ENCODE data around the gene FNDC3B. TPM values are rescaled to one million over a fixed set of nuclear protein-coding genes. Genes with fewer than 3 reads are reported as not detected.
A peak's percentile ranks its signal among the peaks of the same experiment; 100 is the strongest.

The FNDC3B gene
- total RNA-seq, 1 donor from 2014 or later, result 24.7 TPM

DNA sequence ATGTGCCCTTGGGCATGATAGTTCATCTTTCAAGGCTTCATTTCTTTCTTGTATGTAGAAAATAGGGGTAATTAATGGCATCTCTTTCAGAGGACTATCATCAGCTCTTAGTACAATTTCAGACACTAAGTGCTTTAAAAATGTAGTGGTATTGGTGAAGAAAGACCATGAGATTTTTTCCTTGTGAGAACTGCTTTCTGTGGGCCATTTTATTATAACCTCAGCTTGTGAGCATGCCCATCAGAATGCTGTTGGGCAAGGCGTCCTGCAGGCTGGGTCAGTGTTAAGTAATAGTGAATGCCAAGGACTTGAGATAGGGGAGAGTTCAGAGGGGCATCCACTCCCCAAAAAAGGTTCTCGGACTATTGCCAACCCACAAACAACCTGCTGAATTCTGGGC lies 221.0 kb downstream of the FNDC3B start:
- peaks cover 26% of the 10 kb centered on the region for H3K4me1 Mint-ChIP-seq (ENCODE audit: low read depth)
- intact Hi-C loops (cut with micrococcal nuclease), result loop anchor here (5.0 kb wide), 1 partner anchor 48 kb away; no protein-coding TSS in a partner anchor
- no peak overlapping the region for H3K4me3 Mint-ChIP-seq (ENCODE audit: low read depth)
- H3K27me3 Mint-ChIP-seq (ENCODE audit: low read depth), result no peaks in the 10 kb centered on the region
- H3K27ac Mint-ChIP-seq, result peak overlapping the region; percentile 81
- no peaks in the 10 kb centered on the region for H3K9me3 Mint-ChIP-seq
- H3K36me3 Mint-ChIP-seq (ENCODE audit: low read depth), result peaks cover 50% of the 10 kb centered on the region
- no peak for DNase-seq (ENCODE audit: low spot score)

DNA sequence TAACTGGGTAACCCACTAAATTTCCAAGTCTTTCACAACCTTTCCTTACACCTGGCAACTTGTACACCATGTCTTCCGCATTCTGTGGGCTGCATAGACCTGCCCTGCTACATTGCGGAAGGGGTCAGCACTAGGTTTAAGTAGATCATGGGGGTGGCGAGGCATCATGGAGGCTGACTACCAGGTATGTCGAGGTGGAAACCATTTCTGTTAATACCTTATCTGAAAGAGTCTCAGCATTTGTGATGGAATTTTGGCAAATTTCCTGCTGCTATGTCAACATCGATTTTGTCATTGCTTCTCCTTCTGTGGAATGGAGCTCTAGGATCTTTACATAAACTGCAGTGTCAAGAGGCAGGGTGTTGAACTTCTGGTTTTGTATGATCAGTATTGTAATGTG lies 221.7 kb downstream of the FNDC3B start:
- Mint-ChIP-seq H3K27ac (no peak overlapping the region), H3K9me3 (no peaks in the 10 kb centered on the region), H3K36me3 (ENCODE audit: low read depth) (peaks cover 43% of the 10 kb centered on the region), H3K27me3 (ENCODE audit: low read depth) (no peaks in the 10 kb centered on the region), H3K4me3 (ENCODE audit: low read depth) (no peak overlapping the region), H3K4me1 (ENCODE audit: low read depth) (peaks cover 24% of the 10 kb centered on the region)
- intact Hi-C loops (cut with micrococcal nuclease), result loop anchor here (5.0 kb wide), 1 partner anchor 49 kb away; no protein-coding TSS in a partner anchor
- DNase-seq (ENCODE audit: low spot score), result no peak

DNA sequence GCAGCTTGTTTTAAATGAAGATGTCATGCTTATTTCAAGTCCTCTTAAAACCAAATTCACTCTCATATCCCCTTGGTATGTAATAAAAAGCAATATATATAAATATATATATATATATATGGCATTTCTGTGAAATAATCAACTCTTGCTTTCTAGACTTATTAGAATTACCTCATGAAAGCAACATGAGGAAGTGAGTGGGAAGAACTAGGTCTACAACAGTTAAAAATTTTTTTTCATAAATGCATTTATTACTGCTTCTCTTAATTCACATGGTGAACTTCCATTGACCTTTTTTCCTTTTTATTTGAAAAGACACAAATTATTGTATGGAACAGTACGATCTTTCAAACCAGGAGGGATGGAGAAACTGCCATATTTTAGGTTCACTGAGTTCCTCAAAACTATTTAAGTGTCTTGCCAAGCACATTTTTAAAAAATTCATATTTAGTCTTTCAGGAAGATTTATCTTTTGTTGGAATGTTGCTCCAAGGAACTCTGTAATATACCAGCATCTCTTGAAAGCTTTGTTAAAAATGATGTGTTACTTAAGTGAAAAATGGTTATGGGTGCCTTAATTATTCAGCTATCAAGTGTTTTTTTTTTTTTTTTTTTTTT lies 223.7 kb downstream of the FNDC3B start:
- DNase-seq (ENCODE audit: low spot score), result no peak
- peaks cover 19% of the 10 kb centered on the region for H3K4me1 Mint-ChIP-seq (ENCODE audit: low read depth)
- H3K4me3 Mint-ChIP-seq (ENCODE audit: low read depth), result no peak overlapping the region
- no peaks in the 10 kb centered on the region for H3K27me3 Mint-ChIP-seq (ENCODE audit: low read depth)
- no peak overlapping the region for H3K27ac Mint-ChIP-seq
- H3K9me3 Mint-ChIP-seq, result no peaks in the 10 kb centered on the region
- peaks cover 41% of the 10 kb centered on the region for H3K36me3 Mint-ChIP-seq (ENCODE audit: low read depth)
- intact Hi-C loops (cut with micrococcal nuclease), result loop anchor here (5.0 kb wide), 1 partner anchor 51 kb away; no protein-coding TSS in a partner anchor

DNA sequence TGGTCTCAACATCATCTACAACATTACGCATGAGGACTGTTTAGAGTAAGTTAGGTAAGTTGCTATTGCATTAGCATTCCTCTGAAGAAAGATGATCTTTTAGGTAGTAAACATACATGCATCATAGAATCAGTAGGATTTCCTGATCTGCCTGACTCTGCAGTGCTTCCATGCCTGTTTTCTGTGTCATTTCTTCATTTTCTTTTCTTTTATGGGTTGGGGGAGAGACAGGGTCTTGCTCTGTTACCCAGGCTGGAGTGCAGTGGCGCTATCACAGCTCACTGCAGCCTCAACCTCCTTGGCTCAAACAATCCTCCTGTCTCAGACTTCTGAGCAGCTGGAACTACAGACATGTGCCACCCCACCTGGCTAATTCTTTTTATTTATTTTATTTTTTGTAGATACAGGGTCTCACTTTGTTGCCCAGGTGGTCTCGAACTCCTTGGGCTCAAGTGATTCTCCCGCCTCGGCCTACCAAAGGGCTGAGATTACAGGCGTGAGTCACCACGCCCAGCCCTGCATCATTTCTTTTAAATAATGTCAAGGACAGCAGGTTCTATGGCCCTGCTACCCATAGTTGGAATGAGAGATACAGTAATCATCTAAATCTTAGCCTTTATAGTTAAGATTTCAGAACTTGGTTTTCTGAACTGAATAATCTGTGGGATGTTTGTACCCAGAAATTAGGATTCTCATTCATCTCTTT lies 224.6 kb downstream of the FNDC3B start:
- intact Hi-C loops (cut with micrococcal nuclease), result loop anchor here (5.0 kb wide), 1 partner anchor 52 kb away; no protein-coding TSS in a partner anchor
- Mint-ChIP-seq H3K27ac (no peak overlapping the region), H3K27me3 (ENCODE audit: low read depth) (no peaks in the 10 kb centered on the region), H3K4me1 (ENCODE audit: low read depth) (peaks cover 19% of the 10 kb centered on the region), H3K36me3 (ENCODE audit: low read depth) (peaks cover 36% of the 10 kb centered on the region), H3K4me3 (ENCODE audit: low read depth) (no peak overlapping the region), H3K9me3 (no peaks in the 10 kb centered on the region)
- DNase-seq (ENCODE audit: low spot score), result no peak

DNA sequence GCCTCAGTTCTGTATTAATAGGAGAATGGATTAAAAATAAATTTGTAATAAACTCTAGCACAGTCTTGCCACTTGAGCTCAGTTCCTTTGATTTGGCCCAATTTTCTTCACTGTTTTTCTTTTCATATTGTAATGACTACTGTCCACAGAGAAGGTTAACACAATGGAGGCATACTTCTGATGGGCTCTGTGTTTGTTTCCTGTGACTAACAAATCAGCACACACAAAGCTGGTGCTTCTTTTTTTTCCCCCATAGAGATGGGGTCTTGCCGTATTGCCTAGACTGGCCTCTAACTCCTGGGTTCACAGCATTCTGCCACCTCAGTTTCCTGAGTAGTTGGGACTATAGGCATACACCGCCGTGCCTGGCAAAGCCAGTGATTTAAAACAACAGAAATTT lies 226.7 kb downstream of the FNDC3B start:
- Mint-ChIP-seq H3K4me3 (ENCODE audit: low read depth) (no peak overlapping the region), H3K27me3 (ENCODE audit: low read depth) (no peaks in the 10 kb centered on the region), H3K9me3 (no peaks in the 10 kb centered on the region), H3K36me3 (ENCODE audit: low read depth) (peaks cover 31% of the 10 kb centered on the region), H3K27ac (no peak overlapping the region), H3K4me1 (ENCODE audit: low read depth) (peaks cover 2% of the 10 kb centered on the region)
- intact Hi-C loops (cut with micrococcal nuclease), result no loop called here
- no peak for DNase-seq (ENCODE audit: low spot score)

DNA sequence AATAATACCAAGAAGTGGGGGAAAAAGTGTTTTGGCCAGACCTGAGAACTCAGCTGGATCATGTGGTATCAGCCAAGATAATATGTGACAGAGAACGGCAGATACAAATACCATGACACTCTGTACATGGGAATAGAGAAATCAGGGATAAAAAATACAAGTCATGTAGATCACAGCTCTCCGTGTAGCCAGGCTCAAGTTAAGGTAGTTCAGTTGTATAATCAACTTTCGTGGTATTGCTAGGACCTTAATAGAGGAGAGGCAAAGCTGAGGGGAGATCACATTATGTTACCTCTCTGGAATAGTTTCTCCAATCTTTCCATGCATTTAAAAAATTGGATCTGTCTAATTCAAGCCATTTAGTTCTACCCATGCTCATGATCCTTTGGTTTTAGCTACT lies 229.0 kb downstream of the FNDC3B start:
- no peaks in the 10 kb centered on the region for H3K9me3 Mint-ChIP-seq
- no peaks in the 10 kb centered on the region for H3K27me3 Mint-ChIP-seq (ENCODE audit: low read depth)
- H3K27ac Mint-ChIP-seq, result no peak overlapping the region
- H3K4me1 Mint-ChIP-seq (ENCODE audit: low read depth), result peaks cover 2% of the 10 kb centered on the region
- H3K36me3 Mint-ChIP-seq (ENCODE audit: low read depth), result peaks cover 18% of the 10 kb centered on the region
- DNase-seq (ENCODE audit: low spot score), result no peak
- no peak overlapping the region for H3K4me3 Mint-ChIP-seq (ENCODE audit: low read depth)
- intact Hi-C loops (cut with micrococcal nuclease), result no loop called here

DNA sequence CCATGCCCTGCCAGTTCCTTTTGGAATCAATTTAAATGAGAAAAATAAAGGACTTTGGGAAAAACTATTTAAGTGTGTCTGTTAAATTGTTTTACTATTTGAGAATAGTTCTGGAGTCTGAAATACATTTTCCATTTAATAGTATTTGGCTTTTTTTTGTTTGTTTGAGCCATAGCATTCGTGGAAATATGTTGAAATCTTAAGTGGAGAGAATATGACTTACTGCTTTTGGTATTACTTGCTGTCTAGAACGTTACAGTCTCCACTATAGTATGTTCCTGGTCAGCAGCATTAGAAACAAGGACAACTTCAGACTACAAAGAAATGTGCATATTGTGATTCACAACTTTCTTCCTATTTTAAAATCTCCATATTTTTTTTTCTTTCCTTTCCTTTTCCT lies 229.5 kb downstream of the FNDC3B start:
- no peaks in the 10 kb centered on the region for H3K9me3 Mint-ChIP-seq
- H3K4me1 Mint-ChIP-seq (ENCODE audit: low read depth), result peaks cover 2% of the 10 kb centered on the region
- H3K27me3 Mint-ChIP-seq (ENCODE audit: low read depth), result no peaks in the 10 kb centered on the region
- no peak overlapping the region for H3K27ac Mint-ChIP-seq
- peaks cover 14% of the 10 kb centered on the region for H3K36me3 Mint-ChIP-seq (ENCODE audit: low read depth)
- intact Hi-C loops (cut with micrococcal nuclease), result no loop called here
- DNase-seq (ENCODE audit: low spot score), result no peak
- no peak overlapping the region for H3K4me3 Mint-ChIP-seq (ENCODE audit: low read depth)

DNA sequence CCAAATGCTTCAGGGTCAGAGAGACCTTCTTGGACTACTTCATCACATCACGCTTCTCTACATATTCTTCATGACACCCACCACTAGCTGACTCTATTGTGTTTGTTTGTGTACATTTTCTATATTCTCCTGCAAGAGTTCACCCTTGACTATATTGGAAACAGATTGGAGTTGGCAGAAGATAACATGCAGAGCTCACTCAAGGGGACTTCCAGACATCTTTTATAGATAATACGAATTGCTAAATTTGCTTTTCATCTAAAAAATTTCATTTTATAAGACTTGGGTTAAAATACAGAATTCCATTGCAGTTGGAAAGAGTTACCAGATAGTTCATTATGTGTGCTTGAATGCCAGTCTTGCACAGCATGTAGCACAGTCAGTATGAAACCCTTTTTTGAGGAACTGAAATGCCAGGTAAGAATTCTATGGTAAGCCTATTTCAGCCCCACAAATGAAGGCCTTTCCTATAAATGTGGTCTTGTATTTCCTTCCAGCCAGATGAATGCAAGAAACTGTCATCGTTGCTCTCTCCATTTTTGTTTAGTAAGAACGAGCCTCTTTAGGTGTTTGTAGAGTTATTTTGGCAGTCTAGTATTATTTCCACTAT lies 231.3 kb downstream of the FNDC3B start:
- Mint-ChIP-seq H3K4me3 (ENCODE audit: low read depth) (no peak overlapping the region), H3K27ac (no peak overlapping the region), H3K36me3 (ENCODE audit: low read depth) (peaks cover 13% of the 10 kb centered on the region), H3K4me1 (ENCODE audit: low read depth) (no peaks in the 10 kb centered on the region), H3K9me3 (no peaks in the 10 kb centered on the region), H3K27me3 (ENCODE audit: low read depth) (no peaks in the 10 kb centered on the region)
- intact Hi-C loops (cut with micrococcal nuclease), result no loop called here
- no peak for DNase-seq (ENCODE audit: low spot score)

DNA sequence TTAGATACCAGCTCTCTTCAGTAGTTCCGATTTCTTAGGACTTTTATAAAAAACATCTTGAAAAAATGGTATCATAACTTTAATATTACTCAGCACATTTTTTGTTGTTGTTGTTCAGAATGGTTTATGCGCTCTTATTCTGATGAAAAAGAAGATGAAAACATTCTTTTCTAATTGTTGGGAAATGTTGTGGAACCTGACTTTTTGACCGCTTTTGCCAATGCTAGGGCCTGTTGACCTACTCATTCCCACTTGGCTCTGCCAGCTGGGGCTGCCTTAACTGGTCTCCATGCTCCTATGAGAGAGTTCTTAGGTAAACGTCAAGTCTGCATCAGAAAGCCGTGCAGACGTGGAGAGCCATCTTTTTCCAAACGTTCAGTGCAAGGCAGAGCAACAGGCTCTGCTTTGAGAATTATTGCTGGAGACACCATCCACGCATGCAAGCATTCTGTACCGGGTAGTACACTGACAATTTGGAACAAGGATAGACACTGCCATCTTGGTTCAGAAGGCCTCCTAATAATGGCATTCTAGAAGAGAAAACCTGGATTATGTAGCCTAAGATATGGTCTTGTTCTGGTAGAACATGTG lies 232.1 kb downstream of the FNDC3B start:
- intact Hi-C loops (cut with micrococcal nuclease), result no loop called here
- Mint-ChIP-seq H3K4me3 (ENCODE audit: low read depth) (no peak overlapping the region), H3K9me3 (no peaks in the 10 kb centered on the region), H3K27me3 (ENCODE audit: low read depth) (no peaks in the 10 kb centered on the region), H3K4me1 (ENCODE audit: low read depth) (peaks cover 2% of the 10 kb centered on the region), H3K27ac (no peak overlapping the region), H3K36me3 (ENCODE audit: low read depth) (peaks cover 20% of the 10 kb centered on the region)
- no peak for DNase-seq (ENCODE audit: low spot score)

DNA sequence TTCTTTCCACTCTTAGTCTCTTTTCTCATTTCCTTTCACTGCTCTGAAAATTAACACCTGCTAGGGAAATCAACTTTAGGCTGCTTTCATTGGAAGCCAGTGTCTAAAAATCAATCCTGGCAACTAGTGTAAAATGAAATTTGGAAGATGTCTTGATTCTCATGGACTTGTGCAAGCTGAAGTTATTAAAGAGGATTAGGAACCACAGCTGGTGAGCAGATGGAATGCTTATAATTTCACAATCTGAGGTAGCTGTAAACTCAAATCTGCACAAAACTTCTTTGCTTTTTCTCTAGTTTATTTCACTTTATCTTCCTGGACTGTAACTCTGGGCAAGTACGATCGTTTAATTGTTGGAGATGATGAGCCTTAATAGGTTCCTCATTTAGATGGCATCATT lies 233.3 kb downstream of the FNDC3B start:
- H3K27ac Mint-ChIP-seq, result no peak overlapping the region
- no peaks in the 10 kb centered on the region for H3K9me3 Mint-ChIP-seq
- intact Hi-C loops (cut with micrococcal nuclease), result no loop called here
- peaks cover 14% of the 10 kb centered on the region for H3K36me3 Mint-ChIP-seq (ENCODE audit: low read depth)
- H3K27me3 Mint-ChIP-seq (ENCODE audit: low read depth), result no peaks in the 10 kb centered on the region
- DNase-seq (ENCODE audit: low spot score), result no peak
- no peak overlapping the region for H3K4me3 Mint-ChIP-seq (ENCODE audit: low read depth)
- peaks cover 2% of the 10 kb centered on the region for H3K4me1 Mint-ChIP-seq (ENCODE audit: low read depth)

DNA sequence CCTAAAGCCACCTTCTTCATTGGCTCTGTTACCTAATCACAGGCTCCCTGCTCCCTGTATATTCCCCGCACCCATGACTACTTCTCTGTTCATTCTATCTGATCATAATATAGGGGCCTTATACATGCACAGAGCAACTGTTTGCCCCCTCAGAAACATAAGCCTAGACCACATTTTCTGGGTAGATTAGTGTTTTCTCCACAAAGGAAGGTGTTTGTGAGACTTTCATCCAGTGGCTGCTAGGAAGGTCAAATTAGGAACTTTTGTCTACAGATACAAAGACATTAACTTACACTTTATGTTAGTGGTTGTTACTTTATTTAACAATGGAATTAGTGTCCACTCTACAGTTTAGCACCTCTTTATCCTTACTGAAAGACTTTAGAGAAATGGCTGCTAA lies 234.0 kb downstream of the FNDC3B start:
- H3K36me3 Mint-ChIP-seq (ENCODE audit: low read depth), result peaks cover 14% of the 10 kb centered on the region
- intact Hi-C loops (cut with micrococcal nuclease), result no loop called here
- H3K27me3 Mint-ChIP-seq (ENCODE audit: low read depth), result no peaks in the 10 kb centered on the region
- H3K27ac Mint-ChIP-seq, result no peak overlapping the region
- no peak for DNase-seq (ENCODE audit: low spot score)
- H3K9me3 Mint-ChIP-seq, result no peaks in the 10 kb centered on the region
- H3K4me1 Mint-ChIP-seq (ENCODE audit: low read depth), result peaks cover 2% of the 10 kb centered on the region
- no peak overlapping the region for H3K4me3 Mint-ChIP-seq (ENCODE audit: low read depth)

DNA sequence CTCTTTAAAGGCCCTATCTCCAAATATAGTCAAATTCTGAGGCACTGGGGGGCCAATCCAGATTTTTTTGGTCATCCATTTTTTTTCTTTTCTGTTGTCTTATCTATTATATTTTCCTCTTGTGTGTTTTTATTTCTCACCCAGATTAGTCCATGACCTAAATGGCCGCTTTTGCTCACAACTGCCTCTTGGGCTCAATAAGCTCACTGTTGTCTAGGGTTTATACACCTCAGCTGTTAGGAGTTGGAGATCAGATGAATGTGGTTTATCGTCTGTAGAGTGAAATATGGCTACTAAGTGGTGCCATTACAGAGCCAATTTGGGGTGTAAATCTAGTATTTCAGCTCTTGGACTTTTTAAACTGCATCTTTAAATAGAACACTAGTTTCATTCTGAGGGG lies 235.5 kb downstream of the FNDC3B start:
- no peaks in the 10 kb centered on the region for H3K9me3 Mint-ChIP-seq
- no peak for DNase-seq (ENCODE audit: low spot score)
- no peak overlapping the region for H3K27ac Mint-ChIP-seq

DNA sequence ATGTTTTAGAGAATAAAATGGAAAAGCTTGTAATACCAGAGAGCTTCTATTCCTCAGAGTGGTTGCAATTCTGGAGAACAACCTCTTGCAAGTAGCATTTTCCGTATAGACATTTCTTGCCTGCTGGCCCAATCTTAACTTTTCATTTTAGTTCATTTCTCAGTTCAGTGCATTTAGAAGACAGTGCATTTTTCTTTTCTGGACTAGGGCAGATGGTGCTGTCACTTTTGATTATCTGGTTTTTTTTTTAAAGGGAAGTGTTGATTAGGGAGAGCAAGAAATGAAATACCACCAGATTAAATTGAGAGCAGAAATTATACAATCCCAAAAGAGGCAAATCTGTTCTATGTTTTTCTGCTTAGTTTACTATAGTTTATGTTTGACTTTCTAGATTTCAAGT lies 236.2 kb downstream of the FNDC3B start:
- Mint-ChIP-seq H3K4me3 (ENCODE audit: low read depth) (no peak overlapping the region), H3K27ac (no peak overlapping the region), H3K9me3 (no peaks in the 10 kb centered on the region), H3K27me3 (ENCODE audit: low read depth) (no peaks in the 10 kb centered on the region), H3K36me3 (ENCODE audit: low read depth) (peaks cover 9% of the 10 kb centered on the region), H3K4me1 (ENCODE audit: low read depth) (peaks cover 5% of the 10 kb centered on the region)
- intact Hi-C loops (cut with micrococcal nuclease), result no loop called here
- no peak for DNase-seq (ENCODE audit: low spot score)

More for the DNA sequence above, 235.5 kb downstream of the FNDC3B start:
- intact Hi-C loops (cut with micrococcal nuclease), result no loop called here
- peaks cover 14% of the 10 kb centered on the region for H3K36me3 Mint-ChIP-seq (ENCODE audit: low read depth)
- H3K4me3 Mint-ChIP-seq (ENCODE audit: low read depth), result no peak overlapping the region
- no peaks in the 10 kb centered on the region for H3K27me3 Mint-ChIP-seq (ENCODE audit: low read depth)
- peaks cover 2% of the 10 kb centered on the region for H3K4me1 Mint-ChIP-seq (ENCODE audit: low read depth)
